UCSD-AML1 (cell line): ENCODE results near the gene SPTSSB.

Experiments used
- DNase-seq: peaks from one replicate; lab custom pipeline; 2025; ENCODE audit not compliant: unreplicated experiment; lab: John Stamatoyannopoulos, UW

SPTSSB gene

DNA sequence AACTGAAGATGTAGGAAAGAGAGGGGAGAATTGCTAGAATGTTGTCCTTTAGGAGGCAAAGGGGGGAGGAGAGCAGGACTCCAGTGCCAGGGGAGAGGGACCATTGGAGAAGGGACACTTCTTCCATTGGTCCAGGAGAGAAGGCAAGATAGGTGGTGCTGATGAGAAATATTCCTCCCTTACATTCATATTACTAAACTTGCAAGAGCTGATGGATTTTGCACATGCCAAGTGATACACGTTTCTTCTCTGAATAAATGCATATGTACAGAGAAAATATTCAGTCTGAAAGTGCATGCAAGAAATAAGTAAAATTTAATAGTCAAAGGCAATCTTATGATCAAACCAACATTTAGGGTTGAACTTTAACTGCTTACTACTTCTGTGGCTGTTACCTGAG, 21.5 kb upstream of the SPTSSB start:
- DNase-seq, result no peak

- DNase-seq, result no peak
These were observed 18.9 kb upstream of the SPTSSB start for GRCh38 chr3:161390200-161390599.

DNA sequence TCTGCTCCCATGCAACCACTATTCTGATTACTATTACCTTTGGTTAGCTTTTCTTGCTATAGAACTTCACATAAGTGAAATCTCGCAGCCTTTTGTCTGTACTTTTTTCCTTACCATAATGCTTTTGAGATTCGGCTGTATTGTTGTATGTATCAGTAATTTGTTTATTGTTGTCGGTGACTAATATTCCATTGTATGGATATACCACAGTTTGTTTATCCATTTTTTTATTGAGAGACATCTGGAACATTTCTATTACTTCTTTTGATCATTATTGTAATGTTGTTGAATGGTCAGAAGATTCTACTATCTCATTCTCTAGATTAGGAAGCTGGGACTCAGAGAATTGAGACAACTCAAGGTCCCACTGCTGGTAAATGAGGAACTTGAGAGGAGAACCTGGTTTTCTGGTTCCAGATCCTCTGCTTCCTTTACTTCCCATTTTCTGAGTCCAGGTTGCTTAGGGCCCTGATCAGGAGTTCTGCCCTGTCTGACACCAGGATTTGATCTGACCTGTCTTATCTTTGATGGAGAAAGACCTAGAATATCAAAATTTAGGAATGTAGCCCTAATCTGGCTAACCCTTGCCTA, 18.2 kb upstream of the SPTSSB start:
- no peak for DNase-seq

DNA sequence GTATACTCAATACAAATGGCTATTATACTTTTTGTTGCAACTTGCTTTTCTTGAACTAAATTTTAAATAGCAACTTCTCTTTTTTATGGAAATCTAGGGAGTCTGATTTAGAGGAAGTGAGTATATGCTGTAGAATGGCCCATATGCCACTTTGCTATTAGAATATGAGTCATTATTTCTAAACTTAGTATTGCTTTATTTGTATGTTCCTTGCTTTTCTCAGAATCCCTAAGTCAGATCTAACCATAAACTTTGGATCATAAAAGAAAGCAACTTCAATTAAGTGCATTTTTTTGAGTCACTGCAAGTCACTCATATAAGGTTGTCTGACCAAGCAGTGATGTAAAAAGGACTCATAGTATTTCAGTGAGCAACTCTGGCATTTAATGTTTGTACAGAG, 17.5 kb upstream of the SPTSSB start:
- no peak for DNase-seq

DNA sequence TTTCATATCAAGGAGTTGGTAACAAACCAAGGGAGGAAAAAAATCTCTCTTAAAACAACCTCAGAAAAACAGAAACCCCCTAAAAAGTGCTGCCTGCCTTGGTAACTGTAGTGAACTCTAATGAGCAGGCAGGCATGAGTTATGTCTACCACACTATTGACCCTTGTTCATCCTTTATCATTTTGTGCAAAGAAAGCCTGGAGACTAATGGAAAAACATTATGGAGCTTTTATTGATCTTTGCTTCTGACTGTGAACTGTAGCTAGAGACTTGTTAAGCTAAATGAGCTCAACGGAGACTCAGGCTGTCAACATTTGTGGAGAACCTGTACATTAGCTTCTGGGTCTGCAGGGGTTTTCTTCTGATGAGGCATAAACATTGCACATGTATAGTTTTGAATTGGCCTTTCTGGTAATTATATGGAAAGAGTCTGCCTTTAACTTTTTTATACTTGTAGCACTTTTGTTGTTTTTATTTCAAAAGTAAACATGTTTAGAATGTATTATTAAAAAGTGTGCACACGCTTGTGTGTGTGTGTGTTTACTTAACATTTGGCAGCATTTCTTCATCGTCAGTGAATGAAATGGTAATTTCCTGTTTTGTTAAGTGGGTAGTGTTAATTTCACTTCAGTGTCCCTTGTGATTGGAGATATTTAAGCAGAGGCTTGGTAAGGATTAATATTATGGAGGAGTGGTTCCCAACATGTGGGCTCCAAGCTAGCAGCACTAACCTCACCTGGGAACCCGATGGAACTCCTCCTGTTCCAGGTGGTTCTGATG, 15.9 kb upstream of the SPTSSB start:
- no peak for DNase-seq

DNA sequence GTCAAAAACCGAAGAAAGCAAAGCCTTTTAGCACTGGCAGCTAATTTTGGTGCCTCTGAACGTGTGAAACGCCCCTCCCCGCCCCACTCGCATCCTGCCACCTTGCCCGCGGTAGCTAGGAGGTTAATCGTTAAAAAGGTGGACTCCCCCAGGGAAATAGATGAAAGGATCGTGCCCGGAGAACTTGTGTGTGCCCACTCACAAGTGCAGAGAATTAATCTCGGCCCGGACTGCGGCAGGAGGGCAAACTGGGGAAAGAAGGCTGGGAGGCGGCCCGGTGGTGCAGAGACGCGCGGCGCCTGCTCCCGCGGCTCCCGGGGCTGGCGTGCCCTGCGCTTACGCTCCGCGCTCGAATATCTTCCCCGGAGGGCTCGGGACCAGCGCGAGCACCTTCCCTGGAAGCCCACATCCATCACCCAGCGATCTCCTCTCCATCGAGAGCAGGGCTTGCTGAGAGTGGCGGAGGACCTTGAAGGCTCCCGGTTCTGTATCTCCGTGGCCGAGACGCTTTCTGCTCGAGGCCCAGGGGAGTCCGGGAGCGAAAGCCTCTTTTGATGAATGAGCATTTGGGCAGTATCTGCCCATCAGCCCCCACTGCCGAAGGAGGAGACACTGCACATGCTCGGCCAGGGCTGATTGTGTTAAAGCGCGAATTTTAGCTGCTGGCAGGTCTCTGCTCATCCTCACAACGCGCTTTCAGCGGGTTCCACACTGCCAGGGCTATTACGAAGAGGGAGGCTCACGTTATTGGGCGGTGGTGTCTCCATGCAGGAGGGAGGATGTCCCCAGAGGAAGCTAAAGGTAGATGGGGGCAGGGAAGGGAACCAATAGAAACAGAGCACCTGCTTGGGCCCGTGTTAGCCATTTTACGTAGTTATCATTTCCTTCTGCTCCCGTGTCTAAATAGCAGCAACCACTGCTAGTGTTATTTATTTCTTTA, 1.3 kb upstream of the SPTSSB start:
- DNase-seq, result no peak

DNA sequence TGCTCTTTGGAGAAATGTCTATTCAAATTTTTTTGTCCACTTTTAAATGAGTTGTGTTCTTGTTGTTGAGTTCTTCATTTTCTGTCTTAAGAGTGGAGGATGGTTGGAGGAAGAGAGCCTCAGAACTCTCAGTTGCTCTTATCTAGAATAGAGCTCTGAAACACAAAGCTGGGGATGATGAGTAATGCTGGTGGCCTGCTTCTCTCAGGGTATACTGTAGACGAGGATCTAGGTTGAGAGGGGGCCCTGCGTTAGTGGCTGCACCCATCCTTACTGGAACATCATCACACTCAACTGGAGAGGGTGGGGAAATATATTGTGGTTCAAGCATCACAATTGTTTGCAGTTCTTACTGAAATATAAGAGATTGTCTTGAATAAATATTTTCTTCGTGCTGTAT, 1.8 kb downstream of the SPTSSB start:
- DNase-seq, result no peak

- no peak for DNase-seq
These were observed 5.2 kb downstream of the SPTSSB start for GRCh38 chr3:161366094-161366493.

- DNase-seq, result no peak
These were observed 12.8 kb downstream of the SPTSSB start for GRCh38 chr3:161358488-161358887.

- DNase-seq, result no peak
These were observed 15.0 kb downstream of the SPTSSB start for GRCh38 chr3:161356287-161356686.

DNA sequence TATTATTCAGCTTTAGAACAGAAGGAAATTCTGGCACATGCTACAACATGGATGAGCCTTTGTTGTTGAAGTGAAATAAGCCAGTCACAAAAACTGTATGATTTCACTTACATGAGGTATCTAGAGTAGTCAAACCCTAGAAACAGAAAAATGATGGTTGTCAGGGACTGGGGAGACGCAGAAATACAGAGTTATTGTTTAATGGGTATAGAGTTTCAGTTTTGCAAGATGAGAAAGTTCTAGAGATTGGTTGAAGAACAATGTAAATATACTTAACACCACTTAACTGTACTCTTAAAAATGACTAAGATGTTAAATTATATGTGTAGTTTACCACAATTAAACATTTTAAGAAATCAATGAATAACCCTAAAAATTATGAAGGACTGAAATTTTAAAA, 15.8 kb downstream of the SPTSSB start:
- DNase-seq, result no peak

GRCh38 chr3:161354554-161354953, 16.8 kb downstream of the SPTSSB start:
- DNase-seq, result no peak

DNA sequence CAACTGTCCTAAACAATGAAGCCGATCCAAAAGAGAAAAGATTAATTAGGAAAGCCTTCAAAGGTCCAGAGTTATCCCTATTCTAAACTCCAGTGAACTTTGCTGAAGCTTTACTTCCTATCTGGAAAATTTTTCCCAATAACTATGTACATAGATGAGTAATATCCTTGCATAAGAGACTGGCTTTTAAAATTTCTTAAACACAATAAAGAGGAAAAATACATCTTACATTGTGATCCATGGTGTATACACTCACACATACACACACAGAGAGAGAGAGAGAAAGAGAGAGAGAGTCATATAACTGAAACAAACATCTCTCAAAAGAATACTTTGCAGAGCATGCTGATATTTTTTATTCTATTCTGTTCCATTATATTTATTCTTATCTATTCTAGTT, 20.0 kb downstream of the SPTSSB start:
- DNase-seq, result no peak

GRCh38 chr3:161350916-161351315, 20.4 kb downstream of the SPTSSB start:
- DNase-seq, result no peak

- DNase-seq, result no peak
These were observed 21.6 kb downstream of the SPTSSB start for GRCh38 chr3:161349529-161350312.

GRCh38 chr3:161348796-161349400, 22.4 kb downstream of the SPTSSB start:
- DNase-seq, result no peak

- DNase-seq, result no peak
These were observed 23.6 kb downstream of the SPTSSB start for GRCh38 chr3:161347726-161348125.

DNA sequence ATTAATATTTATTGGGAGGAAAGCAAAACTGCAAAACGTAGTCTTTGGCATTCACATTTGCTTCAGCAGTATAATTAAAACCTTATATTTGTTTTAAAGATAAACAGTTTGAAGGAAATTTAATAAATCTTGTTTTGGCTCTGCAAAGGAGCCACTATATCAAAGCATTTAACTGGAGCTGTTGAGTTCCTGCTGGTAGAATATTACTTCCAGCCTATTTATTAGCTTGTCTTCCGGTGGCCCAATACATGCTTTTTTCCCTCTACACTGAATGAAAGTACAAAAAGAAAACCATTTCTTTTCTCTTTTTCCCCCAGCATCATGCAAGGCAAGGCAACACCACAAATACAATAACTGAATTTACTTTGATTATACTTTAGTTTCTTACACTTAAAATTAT, 26.3 kb downstream of the SPTSSB start:
- no peak for DNase-seq

- no peak for DNase-seq
These were observed 27.3 kb downstream of the SPTSSB start for GRCh38 chr3:161343986-161344385.

DNA sequence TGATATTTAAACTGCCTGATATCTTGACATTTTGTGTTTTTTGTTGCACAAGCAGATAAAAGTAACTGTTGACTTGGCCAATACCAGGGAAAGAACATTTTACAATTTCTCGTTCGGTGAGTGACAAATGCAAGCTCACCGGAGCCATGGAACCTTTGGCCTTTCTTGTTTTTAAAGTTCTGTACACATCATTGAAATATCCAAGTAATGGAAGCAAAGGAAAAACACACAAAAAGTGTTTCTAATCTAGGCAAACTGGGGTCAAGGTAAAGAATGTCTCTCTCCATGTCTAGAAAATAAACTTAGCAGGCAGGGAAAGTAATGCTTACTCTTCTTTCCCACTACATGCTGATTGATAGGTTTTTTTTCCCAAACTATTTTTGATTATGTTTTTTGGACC, 27.8 kb downstream of the SPTSSB start:
- no peak for DNase-seq

DNA sequence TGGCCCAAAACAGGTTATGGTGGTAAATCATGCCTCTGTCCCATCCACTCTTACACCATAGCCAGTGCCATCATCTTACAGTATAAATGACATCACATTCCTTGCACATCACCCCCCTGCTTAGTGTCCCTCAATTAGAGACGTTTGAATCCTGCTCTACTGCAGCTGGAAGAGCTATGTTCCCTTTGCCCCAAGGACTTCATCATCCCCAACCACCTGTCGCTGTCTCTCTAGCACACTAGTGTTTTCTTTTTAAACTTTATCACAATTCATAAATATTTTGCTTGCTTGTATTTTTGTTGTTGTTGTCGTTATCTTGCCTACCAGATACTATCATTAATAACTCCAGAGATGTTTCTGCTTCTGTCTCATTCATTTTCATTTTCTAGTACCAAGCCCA, 28.7 kb downstream of the SPTSSB start:
- no peak for DNase-seq
